Stimulated activated naive CD4-positive, alpha-beta T cell (primary cell): ENCODE measurements around the gene SERPINH1.
A peak's percentile ranks its signal among the peaks of the same experiment; 100 is the strongest.

Source experiments
- DNase-seq, 6 experiments: peaks; one replicate each; lab custom pipeline; 2025; lab: John Stamatoyannopoulos, UW

Gene SERPINH1

GRCh38 chr11:75562048-75562835 is at the start of gene SERPINH1:
Gene SERPINH1 (plus strand): TSS chr11:75562253. CDS start chr11:75566350, 4,097 bp downstream.
- DNase-seq: peak; percentile 18 to 68 (median 48)

GRCh38 chr11:75513250-75513649 is 48.8 kb upstream of the SERPINH1 start:
- DNase-seq: no peak

- no peak for DNase-seq
These were observed 47.5 kb upstream of the SERPINH1 start for GRCh38 chr11:75514596-75514995.

GRCh38 chr11:75516140-75516539 is 45.9 kb upstream of the SERPINH1 start:
- DNase-seq: no peak

- no peak for DNase-seq
These were observed 45.2 kb upstream of the SERPINH1 start for GRCh38 chr11:75516886-75517285.

GRCh38 chr11:75518204-75518549 is 43.9 kb upstream of the SERPINH1 start:
- no peak for DNase-seq

GRCh38 chr11:75518771-75519653 is 43.0 kb upstream of the SERPINH1 start:
- no peak for DNase-seq

- no peak for DNase-seq
These were observed 41.4 kb upstream of the SERPINH1 start for GRCh38 chr11:75520688-75521087.

- no peak for DNase-seq
These were observed 39.6 kb upstream of the SERPINH1 start for GRCh38 chr11:75522286-75523044.

GRCh38 chr11:75523189-75523588 is 38.9 kb upstream of the SERPINH1 start:
- no peak for DNase-seq

- DNase-seq: peak in 1 of 6 experiments; percentile 33
These were observed 38.0 kb upstream of the SERPINH1 start for GRCh38 chr11:75523811-75524664.

- peak in 4 of 6 experiments; percentile 25 to 58 (median 35) for DNase-seq
These were observed 37.2 kb upstream of the SERPINH1 start for GRCh38 chr11:75524665-75525432.

GRCh38 chr11:75525433-75526191 is 36.4 kb upstream of the SERPINH1 start, which contains the start of gene GDPD5:
Gene GDPD5 (minus strand): TSS chr11:75525941. CDS start chr11:75477735, 48,206 bp downstream.
- DNase-seq: peak; percentile 81 to 92 (median 86)

- no peak for DNase-seq
These were observed 35.9 kb upstream of the SERPINH1 start for GRCh38 chr11:75526192-75526541.

GRCh38 chr11:75527130-75527529 is 34.9 kb upstream of the SERPINH1 start:
- DNase-seq: no peak

- DNase-seq: no peak
These were observed 33.9 kb upstream of the SERPINH1 start for GRCh38 chr11:75527938-75528735.

GRCh38 chr11:75530577-75530976 is 31.5 kb upstream of the SERPINH1 start:
- DNase-seq: no peak

GRCh38 chr11:75531325-75531724 is 30.7 kb upstream of the SERPINH1 start:
- no peak for DNase-seq
